ENCODE data around the gene PPP4C. TPM values are rescaled to one million over a fixed set of nuclear protein-coding genes. Genes with fewer than 3 reads are reported as not detected.

The PPP4C gene
- total RNA-seq, 1 experiment from 2014 or later, result 163 TPM

DNA sequence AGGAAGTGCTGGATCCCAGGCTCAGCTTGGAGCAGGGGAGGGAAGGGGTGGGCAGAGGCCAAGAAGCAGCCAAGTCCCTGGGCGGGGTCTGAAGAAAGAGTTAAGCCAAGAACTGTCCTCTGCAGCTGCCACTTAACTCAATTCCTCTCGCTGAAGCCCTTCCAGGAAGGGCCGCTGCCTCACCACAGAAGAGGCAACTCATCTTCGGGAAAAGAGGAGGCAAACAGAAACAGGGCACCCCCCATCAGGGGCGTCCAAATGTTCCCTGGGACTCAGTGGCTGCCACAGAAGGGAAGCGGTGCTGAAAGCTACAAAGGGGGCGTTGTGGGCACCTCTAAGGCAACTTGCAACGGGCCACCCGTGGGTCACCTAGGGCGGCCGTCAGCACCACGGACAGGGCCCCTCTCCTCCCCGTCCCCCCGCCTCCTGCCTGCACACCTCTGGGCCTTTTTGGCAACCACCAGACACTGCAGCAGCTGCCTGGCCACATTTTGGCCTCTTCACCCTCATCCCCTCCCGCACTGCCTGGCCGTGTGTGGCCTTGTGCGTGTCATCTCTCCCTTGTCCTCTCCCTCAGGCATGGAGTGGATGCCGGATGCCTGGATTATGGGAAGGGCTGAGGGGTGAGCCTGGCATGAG, 47.2 kb upstream of the PPP4C start:
- no peaks in the 10 kb centered on the region for H3K9me3 ChIP-seq (ENCODE audit: control insufficient read depth, low read depth, low read length)
- peak; percentile 77 for DNase-seq
- TF ChIP-seq, protein P1, sequence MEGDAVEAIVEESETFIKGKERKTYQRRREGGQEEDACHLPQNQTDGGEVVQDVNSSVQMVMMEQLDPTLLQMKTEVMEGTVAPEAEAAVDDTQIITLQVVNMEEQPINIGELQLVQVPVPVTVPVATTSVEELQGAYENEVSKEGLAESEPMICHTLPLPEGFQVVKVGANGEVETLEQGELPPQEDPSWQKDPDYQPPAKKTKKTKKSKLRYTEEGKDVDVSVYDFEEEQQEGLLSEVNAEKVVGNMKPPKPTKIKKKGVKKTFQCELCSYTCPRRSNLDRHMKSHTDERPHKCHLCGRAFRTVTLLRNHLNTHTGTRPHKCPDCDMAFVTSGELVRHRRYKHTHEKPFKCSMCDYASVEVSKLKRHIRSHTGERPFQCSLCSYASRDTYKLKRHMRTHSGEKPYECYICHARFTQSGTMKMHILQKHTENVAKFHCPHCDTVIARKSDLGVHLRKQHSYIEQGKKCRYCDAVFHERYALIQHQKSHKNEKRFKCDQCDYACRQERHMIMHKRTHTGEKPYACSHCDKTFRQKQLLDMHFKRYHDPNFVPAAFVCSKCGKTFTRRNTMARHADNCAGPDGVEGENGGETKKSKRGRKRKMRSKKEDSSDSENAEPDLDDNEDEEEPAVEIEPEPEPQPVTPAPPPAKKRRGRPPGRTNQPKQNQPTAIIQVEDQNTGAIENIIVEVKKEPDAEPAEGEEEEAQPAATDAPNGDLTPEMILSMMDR (conservative IDR thresholded peaks at IDR 0.05), result no peak
- H3K9me3 Mint-ChIP-seq, result no peaks in the 10 kb centered on the region; a peak in 1 of 5 replicates
- H2BK12ac ChIP-seq (ENCODE audit: insufficient read length, low read depth, low read length), result no peak overlapping the region
- peaks cover 27 to 42% of the 10 kb centered on the region in 2 experiments for H3K4me1 Mint-ChIP-seq
- H3K79me1 ChIP-seq (ENCODE audit: insufficient read depth, low read depth, low read length, poor library complexity, severe bottlenecking), result no peaks in the 10 kb centered on the region
- no peak overlapping the region for H2BK120ac ChIP-seq (ENCODE audit: low read depth, low read length, poor library complexity, severe bottlenecking)
- no peak overlapping the region for H4K91ac ChIP-seq (ENCODE audit: insufficient read length, low read depth, low read length)
- no peak overlapping the region for H4K8ac ChIP-seq (replicated peaks; ENCODE audit: insufficient read length, low read depth, low read length)
- no peak overlapping the region for H2BK20ac ChIP-seq (ENCODE audit: low read depth, low read length, poor library complexity, severe bottlenecking)
- no peak overlapping the region for H2BK5ac ChIP-seq (ENCODE audit: insufficient read length, low read length)
- no peaks in the 10 kb centered on the region; the same call in 1 of the 2 replicates for H3K27me3 ChIP-seq (ENCODE audit: insufficient read depth, low read length)
- H3T11ph ChIP-seq (ENCODE audit: low read length), result no peak overlapping the region
- no peak overlapping the region; a peak in 1 of 5 replicates for H3K4me3 Mint-ChIP-seq
- no peak overlapping the region for H2AFZ ChIP-seq (ENCODE audit: low read length)
- H3K23me2 ChIP-seq (ENCODE audit: insufficient read length, low read depth, low read length, poor library complexity, severe bottlenecking), result peaks cover 20% of the 10 kb centered on the region
- WGBS (ENCODE audit: extremely low coverage, insufficient read length, low lambda C conversion rate), result no CpG with 5 or more reads among the region's 18 CpGs
- peaks cover 3% of the 10 kb centered on the region; the same call in 1 of the 2 replicates for H3K4me1 ChIP-seq (ENCODE audit: insufficient read depth, low read length)
- no peaks in the 10 kb centered on the region; the same call in 1 of the 2 replicates for H3K79me2 ChIP-seq (ENCODE audit: insufficient read depth, low read length)
- no peak overlapping the region for H3K27ac Mint-ChIP-seq
- no peak overlapping the region for H4K5ac ChIP-seq (ENCODE audit: insufficient read length, low read depth, low read length)
- no peak overlapping the region for H3K4ac ChIP-seq (ENCODE audit: low read depth, low read length)
- no peaks in the 10 kb centered on the region for H4K20me1 ChIP-seq (ENCODE audit: control insufficient read depth, insufficient read depth, insufficient read length)
- H3K23ac ChIP-seq (ENCODE audit: insufficient read length, low read depth, low read length), result no peak overlapping the region
- peaks cover 13% of the 10 kb centered on the region for H3K27me3 Mint-ChIP-seq (ENCODE audit: low read depth)
- H3K27ac ChIP-seq (ENCODE audit: insufficient read length, low read depth, low read length), result no peak overlapping the region
- no peak overlapping the region for H2BK15ac ChIP-seq (ENCODE audit: low read depth, low read length)
- H3K18ac ChIP-seq (ENCODE audit: insufficient read length, low read depth, low read length), result no peak overlapping the region
- no peak overlapping the region for H3K56ac ChIP-seq (ENCODE audit: insufficient read length, low read depth, low read length)
- H2AK5ac ChIP-seq (ENCODE audit: insufficient read length, low read length), result no peak overlapping the region
- H3K14ac ChIP-seq (ENCODE audit: insufficient read depth, low read length), result no peak overlapping the region
- H3K4me2 ChIP-seq (ENCODE audit: insufficient read depth, insufficient read length, low read length), result no peak overlapping the region
- H3K9ac ChIP-seq (ENCODE audit: extremely low read depth, insufficient read length, low read length), result no peak overlapping the region
- peaks cover 6 to 16% (median 10%) of the 10 kb centered on the region in 3 experiments; a peak in 5 of 7 replicates for H3K36me3 Mint-ChIP-seq (ENCODE audit: insufficient read depth in 1 of 3, low read depth in 3 of 3)
